ENCODE data around the gene CRB2.

The CRB2 gene

DNA sequence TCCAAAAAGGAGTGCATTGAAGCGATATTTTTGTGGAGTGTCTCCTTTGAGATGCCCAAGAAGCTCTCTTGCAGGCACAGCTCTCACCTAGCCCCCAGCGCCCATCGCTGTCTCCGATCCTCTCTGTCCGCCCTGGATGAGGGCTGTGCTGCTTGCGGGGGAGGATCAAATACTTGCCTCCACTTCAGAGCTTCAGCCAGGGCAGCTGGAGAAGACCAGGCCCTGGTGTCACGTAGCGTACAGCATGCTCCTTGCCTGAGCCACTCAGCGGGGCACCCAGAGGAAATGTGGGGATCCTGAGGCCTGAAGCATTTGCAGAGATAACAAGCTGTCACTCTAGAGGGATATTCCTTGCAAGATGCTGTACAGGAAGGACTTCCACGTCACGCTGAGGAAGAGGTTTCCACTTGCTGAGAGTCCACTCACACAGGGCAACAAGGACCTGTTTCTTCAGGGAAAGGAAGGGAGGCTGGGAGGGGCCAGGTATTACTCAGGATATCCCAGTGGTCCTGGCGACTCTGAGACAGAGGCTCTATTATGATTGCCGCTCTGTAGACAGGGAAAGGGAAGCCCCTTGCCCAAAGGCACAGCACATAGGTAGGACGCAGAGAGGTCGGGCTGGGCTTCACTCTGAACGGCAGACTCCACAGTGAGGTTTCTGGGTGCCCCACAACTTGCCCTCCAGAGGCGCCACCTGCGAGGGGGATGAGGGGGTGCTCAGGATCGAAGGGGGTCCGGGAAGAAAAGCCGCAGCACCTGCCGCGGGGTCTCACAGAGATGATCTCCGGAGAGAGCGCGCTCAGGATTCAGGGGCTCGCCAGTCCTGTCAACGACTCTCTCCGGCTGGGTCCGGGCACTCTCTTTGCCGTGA lies 64.0 kb downstream of the CRB2 start:
- Histone ChIP-seq H3F3A (ENCODE audit: insufficient read depth, low read length) (no peaks in the 10 kb centered on the region), H3K79me2 (ENCODE audit: low read length) (no peaks in the 10 kb centered on the region), H4K20me1 (ENCODE audit: insufficient read depth, low read length) (no peaks in the 10 kb centered on the region), H3K36me3 (replicated peaks; ENCODE audit: insufficient read depth, low read length) (no peaks in the 10 kb centered on the region), H3K4me3 (ENCODE audit: low read length) (no peak overlapping the region), H3K4me1 (ENCODE audit: low read length) (no peaks in the 10 kb centered on the region), H3K27ac (ENCODE audit: low read length) (no peak overlapping the region), H3K9me2 (replicated peaks; ENCODE audit: insufficient read depth, low read length) (no peaks in the 10 kb centered on the region), H2AFZ (ENCODE audit: low read length) (no peak overlapping the region), H3K4me2 (ENCODE audit: low read depth, low read length) (no peak overlapping the region), H3K9ac (ENCODE audit: low read length) (no peak overlapping the region), H3K27me3 (replicated peaks; ENCODE audit: insufficient read depth, low read length) (no peaks in the 10 kb centered on the region), H3K9me3 (replicated peaks; ENCODE audit: insufficient read depth, low read length) (no peaks in the 10 kb centered on the region)
- DNase-seq, result no peak
- no peak for TF ChIP-seq CTCF (IDR thresholded peaks at IDR 0.05; ENCODE audit: low read length)
- TF ChIP-seq EZH2 (optimal IDR thresholded peaks at IDR 0.05; ENCODE audit: low read depth, low read length), result no peak
- TF ChIP-seq EZH2phosphoT487 (IDR thresholded peaks at IDR 0.05; ENCODE audit: low read length), result no peak

DNA sequence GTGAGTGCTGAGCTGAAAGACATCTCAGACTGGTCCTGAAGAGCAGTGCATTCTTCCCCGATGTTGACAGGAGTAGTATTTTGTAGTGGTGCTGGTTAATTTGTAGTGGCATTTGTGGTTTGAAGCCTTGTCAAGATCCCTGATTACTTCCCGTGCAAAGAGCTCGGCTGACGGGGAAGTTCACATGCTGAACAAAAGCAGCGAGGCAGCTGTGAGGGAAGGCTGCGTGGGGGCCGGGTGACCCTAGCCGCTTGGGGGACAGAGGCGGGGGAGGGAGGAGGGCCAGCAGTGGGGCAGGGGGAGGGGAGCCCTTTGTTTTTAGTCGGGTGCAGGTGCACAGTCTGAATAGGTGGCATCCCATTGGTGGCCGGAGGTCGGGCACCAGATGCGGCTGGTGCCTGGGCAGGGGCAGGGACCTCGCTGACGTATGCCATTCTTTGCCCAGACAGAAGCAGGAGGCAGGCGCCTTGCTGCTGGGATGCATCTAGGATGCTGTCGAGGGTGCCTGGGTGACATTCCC lies 64.7 kb downstream of the CRB2 start:
- Histone ChIP-seq H3K36me3 (replicated peaks; ENCODE audit: insufficient read depth, low read length) (no peaks in the 10 kb centered on the region), H4K20me1 (ENCODE audit: insufficient read depth, low read length) (no peaks in the 10 kb centered on the region), H2AFZ (ENCODE audit: low read length) (no peak overlapping the region), H3K9me3 (replicated peaks; ENCODE audit: insufficient read depth, low read length) (no peaks in the 10 kb centered on the region), H3K4me3 (ENCODE audit: low read length) (no peak overlapping the region), H3K4me2 (ENCODE audit: low read depth, low read length) (no peak overlapping the region), H3K9me2 (replicated peaks; ENCODE audit: insufficient read depth, low read length) (no peaks in the 10 kb centered on the region), H3K9ac (ENCODE audit: low read length) (no peak overlapping the region), H3F3A (ENCODE audit: insufficient read depth, low read length) (no peaks in the 10 kb centered on the region), H3K27me3 (replicated peaks; ENCODE audit: insufficient read depth, low read length) (no peaks in the 10 kb centered on the region), H3K79me2 (ENCODE audit: low read length) (no peaks in the 10 kb centered on the region), H3K27ac (ENCODE audit: low read length) (no peak overlapping the region), H3K4me1 (ENCODE audit: low read length) (no peaks in the 10 kb centered on the region)
- DNase-seq, result no peak
- TF ChIP-seq CTCF (IDR thresholded peaks at IDR 0.05; ENCODE audit: low read length) (no peak), EZH2 (optimal IDR thresholded peaks at IDR 0.05; ENCODE audit: low read depth, low read length) (no peak), EZH2phosphoT487 (IDR thresholded peaks at IDR 0.05; ENCODE audit: low read length) (no peak)

GRCh38 chr9:123421186-123421585 lies 65.2 kb downstream of the CRB2 start:
- no peak for DNase-seq
- H4K20me1 ChIP-seq (ENCODE audit: insufficient read depth, low read length), result no peaks in the 10 kb centered on the region

More at GRCh38 chr9:123421186-123421585, 65.2 kb downstream of the CRB2 start:
- H3K36me3 ChIP-seq (replicated peaks; ENCODE audit: insufficient read depth, low read length), result no peaks in the 10 kb centered on the region
- no peaks in the 10 kb centered on the region for H3K27me3 ChIP-seq (replicated peaks; ENCODE audit: insufficient read depth, low read length)
- H3K4me3 ChIP-seq (ENCODE audit: low read length), result no peak overlapping the region
- no peaks in the 10 kb centered on the region for H3K9me2 ChIP-seq (replicated peaks; ENCODE audit: insufficient read depth, low read length)
- H3F3A ChIP-seq (ENCODE audit: insufficient read depth, low read length), result peaks cover 1% of the 10 kb centered on the region; the same call in 1 of the 2 replicates
- TF ChIP-seq EZH2 (optimal IDR thresholded peaks at IDR 0.05; ENCODE audit: low read depth, low read length), result no peak
- TF ChIP-seq EZH2phosphoT487 (IDR thresholded peaks at IDR 0.05; ENCODE audit: low read length), result no peak
- TF ChIP-seq CTCF (IDR thresholded peaks at IDR 0.05; ENCODE audit: low read length), result no peak
- peaks cover 2% of the 10 kb centered on the region; the same call in 1 of the 2 replicates for H3K4me1 ChIP-seq (ENCODE audit: low read length)
- no peaks in the 10 kb centered on the region for H3K9me3 ChIP-seq (replicated peaks; ENCODE audit: insufficient read depth, low read length)
- no peak overlapping the region for H3K27ac ChIP-seq (ENCODE audit: low read length)
- H3K79me2 ChIP-seq (ENCODE audit: low read length), result no peaks in the 10 kb centered on the region
- no peak overlapping the region for H3K9ac ChIP-seq (ENCODE audit: low read length)
- no peak overlapping the region for H2AFZ ChIP-seq (ENCODE audit: low read length)
- H3K4me2 ChIP-seq (ENCODE audit: low read depth, low read length), result no peak overlapping the region

All from MM.1S (cell line).